Measurements from ENCODE around the gene DSE.

DNA sequence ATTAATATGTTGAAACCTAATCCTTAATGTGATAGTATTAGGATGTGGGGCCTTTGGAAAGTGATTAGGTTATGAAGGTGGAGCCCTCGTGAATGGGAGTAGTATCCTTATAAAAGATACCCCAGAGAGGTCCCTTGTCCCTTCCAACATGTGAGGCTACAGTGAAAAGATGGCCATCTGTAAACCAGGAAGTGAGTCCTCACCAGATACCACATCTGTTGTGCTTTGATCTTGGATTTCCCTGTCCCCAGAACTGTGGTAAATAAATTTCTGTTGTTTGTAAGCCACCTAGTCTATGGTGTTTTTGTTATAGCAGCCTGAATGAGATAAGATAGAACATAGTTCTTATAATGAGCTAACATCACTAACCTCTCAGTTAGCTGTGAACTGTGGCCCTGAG, 73.8 kb downstream of the DSE start:
- TF ChIP-seq SIN3A (IDR thresholded peaks at IDR 0.05; ENCODE audit: borderline replicate concordance, insufficient read depth, low read length): no peak
- no peak for TF ChIP-seq TAF1 (IDR thresholded peaks at IDR 0.05; ENCODE audit: borderline replicate concordance, insufficient read depth, low read length)
